Central memory CD8-positive, alpha-beta T cell (primary cell): ENCODE measurements around the gene CNTNAP2.

Experiments used
- ATAC-seq: fragments of 150-1000 bp; cut with Tn5 transposase; replicated peaks from 2 replicates; pipeline ENCODE4 v1.10.0; 2022; ENCODE audit warnings: mild to moderate bottlenecking, moderate FRiP score, moderate number of reproducible peaks; ENCODE audit not compliant: poor library complexity, severe bottlenecking; ENCODE audit errors: extremely low read depth
- DNase-seq, 2 donors: peaks; one replicate each; pipeline ENCODE4 v3.0.0; 2021; ENCODE audit warnings: low spot score in 2 of 2
- H3K27ac Mint-ChIP-seq: one replicate; pipeline ENCODE4 v1.8.0; 2022; ENCODE audit warnings: low read depth, mild to moderate bottlenecking, moderate library complexity, mixed read lengths
- H3K27me3 Mint-ChIP-seq: one replicate; pipeline ENCODE4 v1.8.0; 2022; ENCODE audit warnings: mixed read lengths
- H3K36me3 Mint-ChIP-seq: one replicate; pipeline ENCODE4 v1.8.0; 2022; ENCODE audit warnings: mild to moderate bottlenecking, moderate library complexity, mixed read lengths; ENCODE audit not compliant: insufficient read depth
- H3K4me1 Mint-ChIP-seq: one replicate; pipeline ENCODE4 v1.8.0; 2022; ENCODE audit warnings: mixed read lengths
- H3K4me3 Mint-ChIP-seq: one replicate; pipeline ENCODE4 v1.8.0; 2022; ENCODE audit warnings: mild to moderate bottlenecking, moderate library complexity, mixed read lengths
- H3K9me3 Mint-ChIP-seq: one replicate; pipeline ENCODE4 v1.8.0; 2022; ENCODE audit warnings: mixed read lengths

CNTNAP2 gene

GRCh38 chr7:147465223-147465622, 1348.6 kb downstream of the CNTNAP2 start:
- Mint-ChIP-seq H3K27ac (no peak overlapping the region), H3K36me3 (no peaks in the 10 kb centered on the region), H3K4me1 (no peaks in the 10 kb centered on the region), H3K9me3 (peaks cover 22% of the 10 kb centered on the region), H3K27me3 (no peaks in the 10 kb centered on the region), H3K4me3 (no peak overlapping the region)
- DNase-seq (no peak), ATAC-seq (no peak)

GRCh38 chr7:147472556-147472955, 1356.0 kb downstream of the CNTNAP2 start:
- no peak overlapping the region for H3K27ac Mint-ChIP-seq
- H3K4me1 Mint-ChIP-seq: no peaks in the 10 kb centered on the region
- DNase-seq: no peak
- no peaks in the 10 kb centered on the region for H3K27me3 Mint-ChIP-seq
- H3K36me3 Mint-ChIP-seq: no peaks in the 10 kb centered on the region
- no peak overlapping the region for H3K4me3 Mint-ChIP-seq
- peaks cover 32% of the 10 kb centered on the region for H3K9me3 Mint-ChIP-seq
- no peak for ATAC-seq

- H3K27ac Mint-ChIP-seq: no peak overlapping the region
- H3K4me3 Mint-ChIP-seq: no peak overlapping the region
- H3K4me1 Mint-ChIP-seq: no peaks in the 10 kb centered on the region
- no peaks in the 10 kb centered on the region for H3K36me3 Mint-ChIP-seq
- no peaks in the 10 kb centered on the region for H3K27me3 Mint-ChIP-seq
- no peak for DNase-seq
- H3K9me3 Mint-ChIP-seq: peaks cover 36% of the 10 kb centered on the region
- no peak for ATAC-seq
These were observed 1358.3 kb downstream of the CNTNAP2 start for GRCh38 chr7:147474862-147475261.

- no peaks in the 10 kb centered on the region for H3K27me3 Mint-ChIP-seq
- peaks cover 22% of the 10 kb centered on the region for H3K9me3 Mint-ChIP-seq
- ATAC-seq (no peak), DNase-seq (no peak)
- no peak overlapping the region for H3K4me3 Mint-ChIP-seq
- no peaks in the 10 kb centered on the region for H3K4me1 Mint-ChIP-seq
- H3K27ac Mint-ChIP-seq: no peak overlapping the region
- H3K36me3 Mint-ChIP-seq: no peaks in the 10 kb centered on the region
These were observed 1360.9 kb downstream of the CNTNAP2 start for GRCh38 chr7:147477526-147477925.

- Mint-ChIP-seq H3K4me1 (no peaks in the 10 kb centered on the region), H3K36me3 (no peaks in the 10 kb centered on the region), H3K9me3 (peaks cover 17% of the 10 kb centered on the region), H3K27ac (no peak overlapping the region), H3K4me3 (no peak overlapping the region), H3K27me3 (no peaks in the 10 kb centered on the region)
- DNase-seq: no peak
- ATAC-seq: no peak
These were observed 1362.2 kb downstream of the CNTNAP2 start for GRCh38 chr7:147478796-147479195.

GRCh38 chr7:147483634-147484292, 1367.2 kb downstream of the CNTNAP2 start:
- peaks cover 28% of the 10 kb centered on the region for H3K9me3 Mint-ChIP-seq

GRCh38 chr7:147485660-147486210, 1369.1 kb downstream of the CNTNAP2 start:
- no peaks in the 10 kb centered on the region for H3K4me1 Mint-ChIP-seq
- H3K27ac Mint-ChIP-seq: no peak overlapping the region
- no peak for ATAC-seq
- H3K27me3 Mint-ChIP-seq: no peaks in the 10 kb centered on the region
- H3K36me3 Mint-ChIP-seq: no peaks in the 10 kb centered on the region
- DNase-seq: no peak
- H3K9me3 Mint-ChIP-seq: peaks cover 24% of the 10 kb centered on the region
- H3K4me3 Mint-ChIP-seq: no peak overlapping the region

More at GRCh38 chr7:147483634-147484292, 1367.2 kb downstream of the CNTNAP2 start:
- Mint-ChIP-seq H3K27me3 (no peaks in the 10 kb centered on the region), H3K27ac (no peak overlapping the region), H3K4me3 (no peak overlapping the region), H3K4me1 (no peaks in the 10 kb centered on the region), H3K36me3 (no peaks in the 10 kb centered on the region)
- DNase-seq: no peak
- ATAC-seq: no peak

- DNase-seq: no peak
- ATAC-seq: no peak
- H3K9me3 Mint-ChIP-seq: peaks cover 14% of the 10 kb centered on the region
- no peak overlapping the region for H3K27ac Mint-ChIP-seq
- H3K27me3 Mint-ChIP-seq: no peaks in the 10 kb centered on the region
- no peak overlapping the region for H3K4me3 Mint-ChIP-seq
- no peaks in the 10 kb centered on the region for H3K36me3 Mint-ChIP-seq
- no peaks in the 10 kb centered on the region for H3K4me1 Mint-ChIP-seq
These were observed 1376.0 kb downstream of the CNTNAP2 start for GRCh38 chr7:147492606-147493005.

GRCh38 chr7:147496209-147496608, 1379.6 kb downstream of the CNTNAP2 start:
- no peaks in the 10 kb centered on the region for H3K27me3 Mint-ChIP-seq
- no peaks in the 10 kb centered on the region for H3K4me1 Mint-ChIP-seq
- H3K36me3 Mint-ChIP-seq: no peaks in the 10 kb centered on the region
- ATAC-seq: no peak
- H3K9me3 Mint-ChIP-seq: peaks cover 16% of the 10 kb centered on the region
- H3K27ac Mint-ChIP-seq: no peak overlapping the region
- no peak for DNase-seq
- no peak overlapping the region for H3K4me3 Mint-ChIP-seq

GRCh38 chr7:147497246-147497645, 1380.6 kb downstream of the CNTNAP2 start:
- DNase-seq: no peak
- Mint-ChIP-seq H3K4me3 (no peak overlapping the region), H3K9me3 (peaks cover 16% of the 10 kb centered on the region), H3K27ac (no peak overlapping the region), H3K4me1 (no peaks in the 10 kb centered on the region), H3K36me3 (no peaks in the 10 kb centered on the region), H3K27me3 (no peaks in the 10 kb centered on the region)
- no peak for ATAC-seq

- H3K4me3 Mint-ChIP-seq: no peak overlapping the region
- H3K27ac Mint-ChIP-seq: no peak overlapping the region
- no peaks in the 10 kb centered on the region for H3K4me1 Mint-ChIP-seq
- H3K36me3 Mint-ChIP-seq: no peaks in the 10 kb centered on the region
- ATAC-seq (no peak), DNase-seq (no peak)
- H3K9me3 Mint-ChIP-seq: peaks cover 17% of the 10 kb centered on the region
- H3K27me3 Mint-ChIP-seq: no peaks in the 10 kb centered on the region
These were observed 1381.5 kb downstream of the CNTNAP2 start for GRCh38 chr7:147498081-147498480.

- peaks cover 37% of the 10 kb centered on the region for H3K9me3 Mint-ChIP-seq
- ATAC-seq: no peak
- H3K27me3 Mint-ChIP-seq: no peaks in the 10 kb centered on the region
- DNase-seq: no peak
- no peak overlapping the region for H3K27ac Mint-ChIP-seq
- H3K4me1 Mint-ChIP-seq: no peaks in the 10 kb centered on the region
- H3K36me3 Mint-ChIP-seq: no peaks in the 10 kb centered on the region
- no peak overlapping the region for H3K4me3 Mint-ChIP-seq
These were observed 1392.5 kb downstream of the CNTNAP2 start for GRCh38 chr7:147509035-147509501.

- H3K9me3 Mint-ChIP-seq: peaks cover 38% of the 10 kb centered on the region
These were observed 1393.1 kb downstream of the CNTNAP2 start for GRCh38 chr7:147509541-147510200.

More at GRCh38 chr7:147509541-147510200, 1393.1 kb downstream of the CNTNAP2 start:
- Mint-ChIP-seq H3K36me3 (no peaks in the 10 kb centered on the region), H3K4me3 (no peak overlapping the region), H3K27me3 (no peaks in the 10 kb centered on the region), H3K4me1 (no peaks in the 10 kb centered on the region), H3K27ac (no peak overlapping the region)
- no peak for DNase-seq
- ATAC-seq: no peak
